ENCODE data around the gene SCMH1. TPM values are rescaled to one million over a fixed set of nuclear protein-coding genes. Genes with fewer than 3 reads are reported as not detected.

SCMH1 gene
- polyA plus RNA-seq, 1 of the 3 experiments (the other 2 are of a cell fraction): 38.5 TPM

DNA sequence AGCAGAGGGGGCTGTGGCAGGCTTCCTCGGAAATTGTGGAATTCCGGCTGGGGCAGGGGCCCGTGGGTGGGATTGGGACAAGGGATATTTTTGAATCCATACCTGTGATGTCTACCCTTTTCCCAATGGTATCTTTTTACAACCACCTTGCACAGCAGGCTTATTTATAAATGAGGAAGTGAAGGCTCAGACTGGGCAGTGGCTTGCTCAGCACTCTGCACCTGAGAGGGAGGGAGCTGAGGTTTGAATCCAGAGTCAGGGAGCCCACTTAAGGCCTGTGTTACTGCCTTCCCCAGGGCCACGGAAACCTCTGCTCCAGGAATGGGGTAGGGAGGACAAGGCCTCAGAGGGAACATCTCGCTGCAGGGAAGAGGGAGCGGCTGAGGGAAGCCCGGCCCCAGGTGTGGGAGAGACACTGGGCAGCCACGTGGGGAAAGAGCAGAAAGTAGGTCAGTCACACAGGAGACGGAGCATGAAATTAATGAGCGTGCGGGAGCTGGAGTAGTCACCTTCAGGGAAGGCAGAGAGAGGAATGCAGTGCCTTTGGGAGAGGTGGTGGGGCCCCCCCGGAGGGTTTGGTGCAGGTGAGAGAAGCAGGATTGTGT lies 35.4 kb upstream of the SCMH1 start:
- no peaks in the 10 kb centered on the region for H4K20me1 ChIP-seq (ENCODE audit: insufficient read depth)
- H2AFZ ChIP-seq (ENCODE audit: low read depth): no peak overlapping the region
- 75% methylated on average over 11 of the region's 12 CpGs for WGBS (ENCODE audit: low lambda C conversion rate)
- no peak overlapping the region for H3K4me3 ChIP-seq (ENCODE audit: low read depth in 2 of 2, low read length in 1 of 2)
- DNase-seq: no peak
- CTCF ChIA-PET: interaction anchor here (0.9 to 1.6 kb wide), 9 partner anchors 11 to 156 kb away, joined by 3 to 7 read pairs (median 5); no protein-coding TSS in a partner anchor
- H3F3A ChIP-seq (replicated peaks; ENCODE audit: insufficient read depth): no peaks in the 10 kb centered on the region
- no peaks in the 10 kb centered on the region for H3K79me2 ChIP-seq (ENCODE audit: insufficient read depth)
- no peaks in the 10 kb centered on the region for H3K9me3 ChIP-seq
- H3K27ac ChIP-seq (ENCODE audit: low read depth in 2 of 2, low read length in 1 of 2): no peak overlapping the region
- no peak overlapping the region for H3K4me2 ChIP-seq
- H3K9ac ChIP-seq: no peak overlapping the region
- no peaks in the 10 kb centered on the region for H3K9me2 ChIP-seq
- POLR2A ChIA-PET: no interaction called here
- no peaks in the 10 kb centered on the region for H3K36me3 ChIP-seq (replicated peaks in 1 of 2; ENCODE audit: control insufficient read depth in 1 of 2, insufficient read depth in 2 of 2, low read length in 1 of 2)
- peaks cover 0 to 10% of the 10 kb centered on the region in 2 experiments; a peak in 1 of 4 replicates for H3K4me1 ChIP-seq (ENCODE audit: control insufficient read depth in 1 of 2, insufficient read depth in 2 of 2, low read depth in 1 of 2, low read length in 1 of 2)
- TF ChIP-seq, protein P1, sequence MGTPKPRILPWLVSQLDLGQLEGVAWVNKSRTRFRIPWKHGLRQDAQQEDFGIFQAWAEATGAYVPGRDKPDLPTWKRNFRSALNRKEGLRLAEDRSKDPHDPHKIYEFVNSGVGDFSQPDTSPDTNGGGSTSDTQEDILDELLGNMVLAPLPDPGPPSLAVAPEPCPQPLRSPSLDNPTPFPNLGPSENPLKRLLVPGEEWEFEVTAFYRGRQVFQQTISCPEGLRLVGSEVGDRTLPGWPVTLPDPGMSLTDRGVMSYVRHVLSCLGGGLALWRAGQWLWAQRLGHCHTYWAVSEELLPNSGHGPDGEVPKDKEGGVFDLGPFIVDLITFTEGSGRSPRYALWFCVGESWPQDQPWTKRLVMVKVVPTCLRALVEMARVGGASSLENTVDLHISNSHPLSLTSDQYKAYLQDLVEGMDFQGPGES (IDR thresholded peaks at IDR 0.05; ENCODE audit: low read depth, low read length): no peak
- TF ChIP-seq MXI1 (IDR thresholded peaks at IDR 0.05; ENCODE audit: low read depth, low read length) (no peak), NRF1 (IDR thresholded peaks at IDR 0.05; ENCODE audit: low read depth, low read length) (no peak), FOSL2 (IDR thresholded peaks at IDR 0.05; ENCODE audit: borderline replicate concordance, low read depth) (no peak), SIN3A (IDR thresholded peaks at IDR 0.05; ENCODE audit: borderline replicate concordance, low read depth, low read length) (no peak), REST (IDR thresholded peaks at IDR 0.05; ENCODE audit: low read depth, low read length) (no peak), CHD2 (IDR thresholded peaks at IDR 0.05; ENCODE audit: low read length, partially characterized antibody) (no peak), SMC3 (IDR thresholded peaks at IDR 0.05; ENCODE audit: low read depth, low read length) (no peak), GATA2 (CRISPR knock-in tag; IDR thresholded peaks at IDR 0.05) (no peak), POLR2AphosphoS5 (IDR thresholded peaks at IDR 0.05; ENCODE audit: low read depth, low read length) (no peak), MEF2A (IDR thresholded peaks at IDR 0.05; ENCODE audit: borderline replicate concordance, low read depth) (no peak), RAD21 (IDR thresholded peaks at IDR 0.05; ENCODE audit: low read length) (no peak), TEAD4 (IDR thresholded peaks at IDR 0.05; ENCODE audit: borderline replicate concordance, insufficient read depth) (no peak), TAF1 (IDR thresholded peaks at IDR 0.05; ENCODE audit: borderline replicate concordance, low read depth, low read length) (no peak), ELF1 (IDR thresholded peaks at IDR 0.05) (no peak), FOXJ3 (CRISPR knock-in tag; IDR thresholded peaks at IDR 0.05) (no peak), JUND (IDR thresholded peaks at IDR 0.05) (no peak)
- H3K27me3 ChIP-seq (ENCODE audit: insufficient read depth): no peaks in the 10 kb centered on the region; the same call in 1 of the 2 replicates

Measured in SK-N-SH (cell line).